Stimulated activated CD4-positive, alpha-beta T cell treated with anti-CD3 and anti-CD28 coated beads, Interleukin-2, amount 100 ng/mL, for 24 hours (primary cell): Measurements from ENCODE around the gene RNF4.
A peak's percentile ranks its signal among the peaks of the same experiment; 100 is the strongest.
"Not testable (repeated sequence)": the region's sequence is repeated elsewhere in the genome, so short reads cannot be mapped to it uniquely, and the experiment has no call there.

Experiments used
- DNase-seq, 2 donors: peaks; one replicate each; pipeline ENCODE4 v3.0.0-alpha.2; 2020

RNF4 gene, protein sequence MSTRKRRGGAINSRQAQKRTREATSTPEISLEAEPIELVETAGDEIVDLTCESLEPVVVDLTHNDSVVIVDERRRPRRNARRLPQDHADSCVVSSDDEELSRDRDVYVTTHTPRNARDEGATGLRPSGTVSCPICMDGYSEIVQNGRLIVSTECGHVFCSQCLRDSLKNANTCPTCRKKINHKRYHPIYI

DNA sequence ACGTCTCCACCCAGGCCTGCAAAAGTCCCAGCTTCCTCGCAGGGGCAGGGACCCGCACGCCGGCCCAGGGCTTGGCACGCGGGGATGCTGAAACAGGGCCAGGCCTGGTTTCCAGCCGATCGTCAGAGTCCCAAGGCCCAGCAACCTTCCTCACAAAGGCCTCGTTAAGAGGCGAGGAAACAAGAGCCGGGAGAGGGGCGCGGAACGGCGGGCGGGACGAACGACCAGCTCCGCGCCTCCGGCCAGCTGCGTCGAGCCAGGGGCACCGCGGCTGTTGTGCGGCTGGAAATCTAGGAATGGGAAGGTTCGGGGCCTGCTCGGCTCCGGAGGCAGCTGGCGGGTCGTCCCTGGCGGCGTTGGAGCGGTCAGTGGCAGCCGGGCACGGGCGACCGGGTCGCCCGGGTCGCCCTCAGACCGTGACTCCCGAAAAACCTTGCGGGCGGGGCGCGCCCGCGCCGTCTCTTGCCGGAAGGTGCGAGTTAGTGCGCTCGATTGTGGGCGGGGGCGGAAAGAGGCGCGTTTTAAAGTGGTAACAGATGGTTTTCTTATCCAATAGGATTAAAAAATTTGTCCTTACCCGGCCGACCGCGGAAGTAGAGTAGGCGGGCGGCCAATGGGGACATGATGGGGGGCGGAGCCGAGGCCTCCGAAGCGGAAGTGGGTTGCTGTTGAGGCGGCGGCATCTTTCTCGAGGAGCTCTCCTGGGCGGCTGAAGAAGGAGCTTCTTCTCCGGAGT is at the start of gene RNF4:
RNF4 (plus strand) TSS at position 651 of the 736 bp plus-strand sequence. CDS start 21,388 bp downstream, outside the sequence.
- peak; percentile 96 for DNase-seq

DNA sequence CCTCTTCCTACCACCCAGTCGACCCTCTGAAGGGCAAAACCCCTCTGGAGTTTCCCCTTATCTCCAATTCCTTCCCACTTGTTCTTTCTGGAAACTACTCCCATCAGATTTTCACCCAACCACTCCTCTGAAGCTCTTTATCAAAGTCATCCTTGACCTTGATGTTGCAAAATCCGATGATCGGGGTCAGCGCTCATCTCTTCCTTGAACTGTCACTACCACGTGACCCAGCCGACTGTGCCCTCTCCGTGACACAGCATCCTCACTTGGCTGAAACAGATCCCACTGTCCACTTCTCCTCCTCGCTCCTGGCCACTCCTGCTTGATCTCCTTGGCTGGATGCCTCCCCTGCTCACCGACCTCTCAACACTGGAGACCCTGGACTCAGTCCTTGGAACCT is 49.1 kb upstream of the RNF4 start:
- no peak for DNase-seq

DNA sequence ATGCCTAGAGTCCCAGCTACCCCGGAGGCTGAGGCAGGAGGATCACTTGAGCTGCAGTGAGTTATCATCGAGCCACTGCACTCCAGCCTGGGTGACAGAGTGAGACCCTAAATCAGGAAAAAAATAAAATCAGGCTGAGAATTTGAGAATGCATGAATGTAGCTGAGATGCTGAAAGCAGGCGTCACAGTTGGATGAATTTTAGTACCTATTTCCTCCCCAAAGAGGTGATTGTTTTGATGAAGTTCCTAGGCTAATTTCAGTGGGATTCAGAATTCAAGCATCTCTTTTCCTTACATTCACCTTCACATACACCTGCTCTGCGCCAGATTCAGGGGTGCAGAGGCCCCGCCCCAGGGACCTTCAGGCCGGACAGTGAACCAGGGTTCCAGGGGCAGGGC is 47.0 kb upstream of the RNF4 start:
- DNase-seq, result no peak

DNA sequence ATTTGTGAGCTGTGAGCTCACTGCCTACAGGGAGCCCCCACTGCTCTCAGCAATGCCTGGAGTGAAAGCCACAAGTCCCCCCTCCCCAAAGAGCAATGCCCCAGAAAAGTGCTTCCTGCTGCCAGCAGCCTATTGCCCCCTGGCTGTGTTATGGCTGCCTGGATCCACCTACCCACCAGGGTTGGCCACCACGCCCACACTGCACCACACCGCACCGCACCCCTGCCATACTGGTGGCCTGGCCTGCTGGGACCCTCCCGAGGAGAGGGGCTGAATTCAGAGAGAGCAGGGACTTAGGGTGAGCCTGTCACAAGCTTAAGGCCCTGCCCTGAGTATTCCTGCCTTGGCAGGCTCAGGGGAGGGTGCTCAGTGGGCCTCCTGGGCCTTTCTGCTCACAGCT is 45.8 kb upstream of the RNF4 start:
- no peak for DNase-seq

DNA sequence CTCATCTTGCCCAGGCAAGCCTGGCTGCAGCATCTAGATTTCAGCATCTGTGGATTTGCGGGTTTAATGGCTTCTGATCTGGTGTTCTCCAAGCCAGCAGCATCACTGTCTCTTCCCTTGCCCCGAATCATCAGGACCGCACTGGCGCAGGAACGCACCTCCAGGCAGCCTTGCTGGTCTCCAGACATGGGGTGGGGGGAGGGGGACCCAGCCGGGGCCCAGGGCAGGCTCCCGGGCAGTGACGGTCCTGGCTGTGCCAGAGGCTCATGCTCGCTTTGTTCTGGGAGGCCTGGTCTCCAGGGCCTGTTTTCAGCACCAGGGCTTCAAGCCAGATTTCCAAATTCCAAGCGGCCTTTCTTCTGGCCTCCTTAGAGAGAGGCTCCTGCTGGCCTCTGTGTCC is 45.2 kb upstream of the RNF4 start:
- DNase-seq, result no peak

DNA sequence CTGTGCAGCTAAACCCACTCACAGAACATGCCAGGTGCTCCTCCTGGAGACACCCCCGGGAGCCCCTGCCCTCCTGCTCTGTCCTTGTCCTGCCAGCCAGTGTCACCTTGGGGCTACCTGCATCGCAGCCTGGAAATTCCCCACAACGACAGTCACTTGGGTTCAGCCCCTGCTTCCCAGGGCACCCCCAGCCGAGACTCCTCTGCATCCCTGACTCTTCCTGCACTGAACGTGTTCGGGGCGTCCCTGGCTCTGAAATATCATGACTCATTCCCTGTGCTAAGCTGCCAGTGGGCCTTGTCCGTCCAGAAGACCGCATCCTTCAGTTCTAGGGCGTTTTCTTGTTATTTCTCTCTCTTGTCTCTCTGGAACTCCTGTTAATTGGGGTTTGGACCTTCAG is 44.3 kb upstream of the RNF4 start:
- DNase-seq, result no peak

DNA sequence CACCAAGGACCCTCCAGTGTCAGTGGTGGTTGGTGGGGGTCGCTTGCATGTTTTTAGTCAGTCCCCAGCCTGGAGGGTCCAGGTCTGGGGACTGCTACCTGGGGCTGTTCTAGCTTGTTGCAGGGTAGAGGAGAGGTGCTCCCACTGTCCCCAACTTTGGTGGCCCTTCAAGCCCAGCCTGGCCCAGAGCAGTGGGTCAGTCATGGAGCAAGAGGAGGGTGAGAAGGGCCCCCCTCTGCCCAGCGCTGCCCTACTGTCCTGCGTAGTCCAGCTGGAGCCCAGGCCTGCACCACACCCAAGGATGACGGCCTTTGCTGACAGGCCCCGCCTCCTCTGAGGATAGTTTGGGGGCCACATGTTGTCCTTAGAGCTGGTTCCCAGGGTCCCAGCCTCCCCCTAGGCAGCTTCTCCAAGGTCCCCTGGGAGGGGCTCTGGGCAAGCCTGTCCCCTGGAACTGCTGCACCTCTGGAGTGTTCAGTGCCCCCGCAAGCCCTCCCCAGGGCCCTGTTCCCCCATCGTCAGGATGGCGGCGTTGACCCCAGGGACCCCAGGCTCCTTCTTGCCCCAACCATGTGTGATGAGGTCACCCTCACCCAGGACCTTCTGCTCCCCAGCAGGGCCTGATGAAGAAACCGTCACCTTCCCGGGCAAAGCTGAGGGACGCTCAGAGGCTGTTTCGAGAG is 43.4 kb upstream of the RNF4 start:
- DNase-seq, result no peak

DNA sequence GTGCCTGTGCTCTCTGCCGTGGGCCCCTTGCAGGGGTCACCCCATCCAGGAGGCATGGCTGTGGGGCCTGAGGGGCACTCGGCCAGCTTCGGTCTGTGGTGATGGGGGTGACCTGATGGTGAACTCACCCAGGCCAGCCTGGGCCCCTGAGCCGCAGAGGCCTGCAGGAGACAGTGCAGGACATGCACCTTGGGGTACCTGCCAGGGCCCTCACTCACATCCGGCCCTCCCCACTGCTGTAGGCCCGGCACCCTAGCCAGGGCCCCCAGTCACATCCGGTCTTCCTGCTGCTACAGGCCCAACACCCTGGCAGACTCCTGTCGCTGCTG is 42.9 kb upstream of the RNF4 start:
- DNase-seq, result no peak

DNA sequence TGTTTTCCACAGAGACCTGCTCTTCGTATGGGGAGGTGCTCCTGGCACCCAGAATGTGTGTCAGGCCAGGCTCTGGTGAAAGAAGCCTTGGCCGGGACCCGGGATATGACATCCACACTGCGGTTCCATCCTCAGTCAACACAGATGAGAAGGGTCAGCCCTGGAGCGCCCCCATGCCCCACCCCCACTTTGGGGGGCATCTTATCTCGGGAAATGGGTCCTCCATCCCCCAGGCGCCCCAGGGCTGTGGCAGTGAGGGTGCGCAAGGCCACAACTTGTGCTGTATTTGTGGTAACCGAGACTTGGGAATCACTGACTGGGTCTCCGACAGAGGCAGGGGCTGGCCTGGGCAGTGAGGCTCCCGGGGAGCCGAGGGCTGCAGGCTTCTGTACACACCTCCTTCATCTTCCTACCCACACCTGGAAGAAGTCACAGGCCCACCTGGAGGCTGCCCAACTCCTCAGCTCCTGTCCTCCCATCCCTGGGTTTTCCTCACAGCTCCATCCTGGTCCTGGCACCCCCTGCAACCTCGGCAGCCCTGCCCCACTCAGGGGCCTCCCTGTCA is 42.1 kb upstream of the RNF4 start:
- DNase-seq, result no peak

DNA sequence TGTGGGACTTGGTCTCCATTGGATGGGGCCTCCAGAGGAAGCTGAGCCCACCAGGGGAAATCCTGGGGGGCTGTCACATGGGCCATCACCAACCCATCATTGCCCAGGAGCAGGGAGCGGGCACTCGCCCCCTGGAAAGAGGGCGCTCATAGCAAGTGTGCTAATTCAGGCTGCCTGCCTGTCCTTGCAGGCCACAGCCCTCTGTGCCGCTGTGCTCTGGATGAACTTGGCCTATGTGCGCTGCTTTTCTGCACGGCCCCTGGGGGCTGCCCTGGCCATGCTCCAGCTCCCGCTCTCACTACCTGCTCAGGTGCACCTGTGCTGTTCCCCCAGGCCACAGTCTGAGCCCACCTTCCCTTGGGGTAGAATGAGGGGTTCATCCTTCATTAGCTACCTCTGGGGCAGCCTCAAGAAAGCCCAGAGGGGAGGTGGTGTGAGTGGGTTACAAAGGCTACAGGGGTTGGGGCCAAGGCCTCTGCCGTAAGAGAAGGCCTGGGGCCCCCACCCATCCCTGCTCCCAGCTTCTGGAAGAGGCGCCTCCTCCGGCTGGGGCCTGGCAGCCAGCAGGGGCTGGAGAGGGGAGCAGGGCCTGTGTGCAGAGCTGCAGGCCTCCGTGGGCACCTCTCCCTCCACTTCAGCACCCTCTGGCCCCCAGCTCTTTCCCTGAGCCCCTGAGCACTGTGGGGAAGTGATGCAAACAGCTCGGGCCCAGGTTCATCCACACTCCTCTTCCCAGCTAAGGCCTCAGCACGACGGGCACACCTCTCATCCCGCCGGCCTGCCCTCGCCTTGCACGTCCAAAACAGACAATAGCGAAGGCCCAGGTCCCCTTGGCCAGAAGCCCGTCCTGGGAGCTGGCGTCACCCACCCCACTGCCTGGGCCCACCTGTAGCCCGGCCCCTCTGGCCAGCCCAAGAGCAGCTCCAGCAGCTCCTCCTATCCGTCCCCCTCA is 41.2 kb upstream of the RNF4 start:
- DNase-seq, result no peak

DNA sequence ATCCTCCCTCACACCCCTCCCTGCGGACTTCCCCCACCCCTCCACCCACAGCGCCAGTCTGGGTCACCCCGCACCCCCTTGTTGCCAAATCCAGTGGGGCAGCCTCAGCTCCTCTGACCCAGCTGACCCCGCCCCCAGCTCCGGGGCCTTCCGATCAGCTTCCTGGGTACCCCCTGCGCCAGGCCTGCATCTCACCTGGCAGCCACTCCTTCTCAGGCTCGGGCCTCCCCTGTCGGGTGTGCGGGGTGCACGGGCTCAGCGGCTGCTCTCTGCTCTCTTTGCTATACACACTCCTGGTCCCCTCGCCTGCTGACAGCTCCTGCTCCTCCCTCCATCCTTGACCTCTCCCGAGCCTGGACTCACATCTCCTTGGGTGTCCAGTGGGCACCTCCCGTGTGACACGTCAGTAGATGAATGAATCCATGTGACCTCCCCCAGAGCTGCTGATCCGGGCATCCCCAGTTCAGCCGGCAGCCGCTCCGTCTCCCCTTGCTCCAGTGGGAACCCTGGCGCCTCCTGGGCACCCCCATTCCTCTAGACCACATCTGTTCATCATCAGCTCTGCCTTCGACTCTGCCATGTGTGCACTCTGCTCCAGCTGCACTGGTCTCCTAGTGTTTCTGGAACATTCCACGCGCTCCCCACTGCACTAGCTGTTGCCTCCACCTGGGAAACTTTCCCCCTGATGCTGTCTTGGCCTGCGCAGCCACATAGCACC is 40.3 kb upstream of the RNF4 start:
- DNase-seq, result no peak

DNA sequence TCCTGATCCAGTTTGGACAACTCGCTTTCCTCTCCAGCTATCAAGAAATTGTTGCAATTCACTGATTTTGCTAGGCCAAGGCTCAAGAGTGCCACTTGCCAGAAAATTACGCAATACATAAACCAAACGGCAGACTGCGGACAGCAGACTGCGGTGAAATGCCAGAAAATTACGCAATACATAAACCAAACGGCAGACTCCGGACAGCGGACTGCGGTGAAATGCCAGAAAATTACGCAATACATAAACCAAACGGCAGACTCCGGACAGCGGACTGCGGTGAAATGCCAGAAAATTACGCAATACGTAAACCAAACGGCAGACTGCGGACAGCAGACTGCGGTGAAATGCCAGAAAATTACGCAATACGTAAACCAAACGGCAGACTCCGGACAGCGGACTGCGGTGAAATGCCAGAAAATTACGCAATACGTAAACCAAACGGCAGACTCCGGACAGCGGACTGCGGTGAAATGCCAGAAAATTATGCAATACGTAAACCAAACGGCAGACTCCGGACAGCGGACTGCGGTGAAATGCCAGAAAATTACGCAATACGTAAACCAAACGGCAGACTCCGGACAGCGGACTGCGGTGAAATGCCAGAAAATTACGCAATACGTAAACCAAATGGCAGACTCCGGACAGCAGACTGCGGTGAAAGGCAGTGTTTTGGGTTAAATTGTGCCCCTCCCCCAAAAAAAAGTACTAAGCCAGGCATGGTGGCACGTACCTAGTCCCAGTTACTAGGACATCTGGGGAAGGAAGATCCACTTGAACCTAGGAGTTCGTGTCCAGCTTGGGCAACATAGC is 38.8 kb upstream of the RNF4 start:
- not testable (repeated sequence) for DNase-seq

DNA sequence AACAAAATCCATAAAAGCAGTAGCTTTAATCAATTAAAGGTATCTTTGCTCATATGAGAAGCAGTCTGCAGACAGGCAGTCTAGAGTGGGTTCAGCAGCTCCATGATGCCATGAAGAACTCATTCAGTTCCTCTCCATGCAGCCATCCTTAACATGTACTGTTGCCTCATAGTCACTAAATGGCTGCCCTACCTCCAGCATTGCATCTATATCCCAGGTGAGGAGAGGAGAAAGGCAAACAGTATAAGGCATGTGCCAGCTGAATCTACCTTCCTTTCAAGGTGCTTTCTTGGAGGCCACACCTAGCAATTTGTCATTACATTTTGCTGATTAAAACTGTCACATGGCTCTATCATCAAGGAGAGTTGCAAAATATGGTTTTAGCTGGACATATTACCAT is 36.9 kb upstream of the RNF4 start:
- no peak for DNase-seq

DNA sequence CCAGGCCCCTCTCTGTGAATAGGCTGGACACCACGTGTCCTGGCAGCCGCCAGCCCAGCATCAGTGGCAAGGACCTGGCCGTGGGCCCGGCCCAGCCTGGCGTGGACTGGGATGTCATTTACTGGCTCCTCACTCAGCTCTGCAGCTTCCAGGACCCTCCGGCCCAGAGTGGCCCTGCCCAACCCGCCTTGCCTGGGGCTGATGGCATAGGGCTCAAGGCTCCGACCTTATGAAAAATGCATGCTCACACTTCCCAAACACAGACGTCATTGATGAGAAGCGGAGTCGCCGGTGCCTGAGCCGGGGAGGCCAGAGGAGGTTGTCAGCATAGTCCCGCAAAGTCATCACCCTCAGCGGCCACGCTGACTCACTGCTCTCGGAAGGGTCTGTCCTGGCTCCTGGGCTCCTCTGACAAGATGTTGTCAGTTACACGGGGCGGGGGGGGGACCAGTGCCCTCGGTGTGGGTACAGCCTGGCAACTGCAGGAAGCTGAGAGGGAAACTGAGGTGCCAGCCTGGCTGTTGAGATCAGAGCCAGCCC is 35.8 kb upstream of the RNF4 start:
- no peak for DNase-seq

DNA sequence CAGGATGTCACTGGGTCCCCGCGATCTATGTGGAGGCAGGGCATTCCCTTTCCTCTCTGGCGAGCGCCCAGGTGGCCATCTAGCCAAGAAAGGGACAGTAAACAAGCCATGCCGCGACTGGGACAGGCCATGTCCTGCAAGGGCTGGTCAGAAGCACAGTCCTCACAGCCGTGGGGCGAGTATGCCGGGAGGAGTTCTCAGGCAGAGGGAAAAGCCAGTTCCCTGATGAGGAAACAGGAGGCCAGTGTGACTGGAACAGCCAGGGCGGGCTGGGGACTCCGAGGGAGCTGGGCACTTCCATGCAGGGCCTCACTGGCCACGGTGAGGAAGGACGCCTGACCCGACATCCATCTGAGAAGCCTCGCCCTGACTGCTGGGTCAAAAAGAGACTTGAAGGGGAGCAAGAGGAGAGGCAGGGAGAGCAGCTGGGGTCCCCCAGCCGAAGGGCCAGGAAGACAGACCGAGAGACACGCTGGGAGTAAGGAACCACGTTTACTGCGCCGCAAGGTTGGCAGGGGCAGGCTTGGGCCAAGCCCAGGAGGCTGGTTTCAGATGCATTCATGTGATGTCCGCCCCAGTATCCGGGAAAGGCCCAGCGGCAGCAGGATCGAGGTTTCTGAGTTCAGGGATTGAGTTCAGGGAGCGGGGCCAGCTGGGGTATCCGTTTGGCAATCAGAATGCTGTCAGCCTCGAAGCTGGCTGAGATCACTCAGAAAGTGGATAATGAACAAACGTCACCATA is 35.1 kb upstream of the RNF4 start:
- no peak for DNase-seq

DNA sequence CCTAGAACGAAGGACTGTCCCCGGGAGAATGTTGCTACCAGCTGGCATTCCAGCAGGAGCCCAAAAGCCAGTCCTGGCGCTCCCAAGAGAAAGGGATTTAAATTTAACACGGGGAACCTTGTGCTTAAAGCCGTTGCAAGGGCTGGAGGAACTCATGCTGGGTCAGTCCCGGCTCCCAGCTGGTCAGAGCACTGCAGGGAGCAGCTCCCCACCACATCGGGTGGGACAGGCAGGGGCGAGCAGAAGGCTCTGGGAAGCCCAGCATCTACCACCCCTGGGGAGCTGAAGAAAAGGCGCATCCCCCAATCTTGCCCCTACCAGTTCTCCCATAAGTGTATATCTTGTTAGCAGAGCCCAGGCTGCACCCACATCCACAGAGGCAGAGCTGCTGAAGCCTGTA is 34.5 kb upstream of the RNF4 start:
- DNase-seq, result no peak

DNA sequence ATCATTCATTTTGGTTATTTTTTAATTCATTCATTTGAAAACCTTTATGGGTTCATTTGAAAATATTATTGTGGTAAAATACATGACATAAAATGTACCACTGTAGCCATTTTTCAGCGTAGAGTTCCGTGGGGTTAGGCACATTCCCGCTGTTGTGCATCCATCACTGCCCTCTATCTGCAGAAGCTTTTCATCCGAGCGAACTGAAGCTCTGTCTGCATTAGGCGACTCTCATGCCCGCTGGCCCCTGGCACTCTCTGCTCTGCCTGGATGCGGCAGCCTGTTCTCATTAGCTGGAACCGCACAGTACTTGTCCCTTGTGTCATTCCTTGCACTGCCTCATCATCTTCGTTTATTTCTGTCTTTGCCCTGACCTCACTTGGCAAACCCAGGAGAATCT is 32.6 kb upstream of the RNF4 start:
- DNase-seq, result no peak

DNA sequence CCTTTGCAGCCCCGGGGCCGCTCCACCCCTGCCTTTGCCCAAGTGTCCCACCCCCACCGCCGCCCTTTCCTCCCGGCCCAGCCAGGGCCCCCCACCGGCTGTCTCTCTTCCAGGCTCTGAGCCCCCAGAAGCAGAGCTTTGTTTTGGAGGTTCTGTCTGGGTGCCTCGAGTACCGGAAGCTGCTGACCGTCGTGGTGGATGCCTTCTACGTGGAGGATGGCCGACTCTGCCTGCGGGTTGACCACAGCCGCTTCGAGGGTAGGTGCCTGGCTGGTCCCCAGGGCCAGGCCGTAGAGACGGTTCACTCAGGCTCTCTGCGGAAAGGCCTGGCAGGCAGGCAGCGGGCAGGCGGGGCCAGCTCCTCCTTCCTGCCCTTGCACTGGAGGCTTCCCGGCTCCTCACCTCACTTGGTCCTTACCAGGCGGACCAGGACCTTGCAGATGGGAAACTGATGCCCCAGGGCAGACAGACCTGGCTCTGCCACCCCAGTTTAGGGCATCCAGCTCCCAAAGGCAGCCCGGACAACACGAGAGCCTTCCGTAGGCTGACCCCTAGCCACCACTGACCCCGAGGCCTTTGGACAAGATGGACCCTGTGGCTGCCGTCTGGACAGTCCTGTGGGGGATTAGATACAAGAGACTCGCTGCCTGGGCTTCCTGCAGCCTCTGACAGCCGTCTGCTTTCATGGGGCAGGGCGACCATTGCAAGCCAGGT is 32.0 kb upstream of the RNF4 start:
- no peak for DNase-seq

DNA sequence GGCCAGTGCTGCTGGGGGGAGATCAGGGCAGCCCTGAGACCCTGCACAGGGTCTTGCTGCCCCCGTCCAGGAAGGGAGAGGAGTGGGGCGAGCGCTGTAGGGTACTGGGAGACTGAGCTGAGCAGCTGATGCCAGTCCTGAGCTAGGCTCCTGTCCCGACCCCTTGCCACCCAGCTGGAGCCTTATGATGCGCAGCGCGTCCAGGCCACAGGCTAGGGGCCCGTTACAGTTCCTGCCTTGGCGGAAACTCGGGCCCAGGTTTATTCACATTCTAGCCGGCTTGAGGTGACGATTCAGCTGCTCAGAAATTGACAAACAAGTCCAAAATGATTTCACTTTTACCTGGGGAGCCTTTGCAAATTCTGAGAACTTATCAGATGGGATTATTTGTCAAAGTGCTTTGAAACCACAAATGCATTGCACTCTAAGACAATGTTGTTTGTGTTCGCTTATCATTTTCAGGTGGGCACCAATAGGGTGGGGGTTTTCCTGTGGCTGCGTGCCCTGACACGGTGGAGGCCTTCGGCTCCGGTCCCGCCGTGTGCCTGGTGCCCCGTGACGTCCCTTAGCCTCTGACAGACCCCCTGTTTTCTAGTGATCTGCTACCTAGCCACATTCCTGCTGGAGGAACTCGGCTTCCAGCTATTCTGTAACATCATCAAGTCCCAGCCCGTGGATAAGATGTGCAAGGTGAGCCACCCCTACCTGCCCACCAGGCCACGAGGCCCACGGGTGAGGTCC is 31.3 kb upstream of the RNF4 start:
- DNase-seq, result no peak
